MM.1S (cell line): ENCODE measurements around the gene NELFB.

Experiments
- CTCF ChIP-seq: fragments of 300-600 bp; sonication (generic); IDR thresholded peaks from 2 replicates; pipeline ENCODE4 v1.5.1; 2016; ENCODE audit warnings: antibody characterized with exemption, low read length, mixed read lengths
- EZH2 ChIP-seq: fragments of 300-600 bp; sonication (generic); optimal IDR thresholded peaks from 2 replicates; pipeline ENCODE3; 2017; ENCODE audit warnings: low read depth, mild to moderate bottlenecking, antibody characterized with exemption, low read length, mixed read lengths
- EZH2phosphoT487 ChIP-seq: fragments of 300-600 bp; sonication (generic); IDR thresholded peaks from 2 replicates; pipeline ENCODE4 v1.6.1; 2018; ENCODE audit warnings: antibody characterized with exemption, low read length

- peak; percentile 35 for TF ChIP-seq CTCF
- TF ChIP-seq EZH2 = no peak
- no peak for TF ChIP-seq EZH2phosphoT487
Observed at GRCh38 chr9:137277329-137278041, 22.4 kb downstream of the NELFB start, which contains the start of gene TOR4A.
